Activated CD4-positive, alpha-beta T cell treated with anti-CD3 and anti-CD28 coated beads, Interleukin-2, amount 10 ng/mL, durations not matched to agents 7 days and 5 days (primary cell): Measurements from ENCODE around the gene NKPD1. TPM values are rescaled to one million over a fixed set of nuclear protein-coding genes. Genes with fewer than 3 reads are reported as not detected.

Source experiments
- CTCF ChIA-PET: fragments of 350-600 bp; sonication (Branson Sonifier 250); formaldehyde crosslinking; loops from one replicate; lab custom pipeline; 2021; ENCODE audit warnings: antibody characterized with exemption; lab: Charles Lee
- POLR2A ChIA-PET: fragments of 350-600 bp; sonication (Branson Sonifier 250); formaldehyde crosslinking; loops from one replicate; lab custom pipeline; 2021; ENCODE audit warnings: antibody characterized with exemption; lab: Charles Lee
- DNase-seq: peaks from one replicate; pipeline ENCODE4 v3.0.0-alpha.2; 2020
- H3K27ac Mint-ChIP-seq: one replicate; pipeline ENCODE4 v1.8.0; 2021; ENCODE audit warnings: mild to moderate bottlenecking, moderate library complexity, mixed read lengths
- H3K27me3 Mint-ChIP-seq: one replicate; pipeline ENCODE4 v1.8.0; 2021; ENCODE audit warnings: mixed read lengths
- H3K36me3 Mint-ChIP-seq: one replicate; pipeline ENCODE4 v1.8.0; 2021; ENCODE audit warnings: low read depth, mixed read lengths
- H3K4me1 Mint-ChIP-seq: one replicate; pipeline ENCODE4 v1.8.0; 2021; ENCODE audit warnings: mixed read lengths
- H3K4me3 Mint-ChIP-seq: one replicate; pipeline ENCODE4 v1.8.0; 2021; ENCODE audit warnings: mild to moderate bottlenecking, moderate library complexity, mixed read lengths
- H3K9me3 Mint-ChIP-seq: one replicate; pipeline ENCODE4 v1.8.0; 2021; ENCODE audit warnings: mixed read lengths
- total RNA-seq, 2 experiments: library from RNA; stranded (reverse); gene quantifications; one replicate each; pipeline ENCODE4 v1.2.3, GENCODE V29; 2021

NKPD1 gene
- total RNA-seq, 2 experiments from 2014 or later = 0.17 TPM; not detected in 1

- CTCF ChIA-PET = interaction anchor here (0.5 kb wide), 1 partner anchor 170 kb away, joined by 5 read pairs; no protein-coding TSS in a partner anchor
- Mint-ChIP-seq H3K36me3 (peaks cover 7% of the 10 kb centered on the region), H3K4me1 (peaks cover 4% of the 10 kb centered on the region), H3K27ac (peak overlapping the region; percentile 36), H3K27me3 (no peaks in the 10 kb centered on the region), H3K4me3 (no peak overlapping the region), H3K9me3 (no peaks in the 10 kb centered on the region)
- POLR2A ChIA-PET = no interaction called here
- no peak for DNase-seq
Measured at GRCh38 chr19:45140144-45140503, 20.7 kb downstream of the NKPD1 start.

DNA sequence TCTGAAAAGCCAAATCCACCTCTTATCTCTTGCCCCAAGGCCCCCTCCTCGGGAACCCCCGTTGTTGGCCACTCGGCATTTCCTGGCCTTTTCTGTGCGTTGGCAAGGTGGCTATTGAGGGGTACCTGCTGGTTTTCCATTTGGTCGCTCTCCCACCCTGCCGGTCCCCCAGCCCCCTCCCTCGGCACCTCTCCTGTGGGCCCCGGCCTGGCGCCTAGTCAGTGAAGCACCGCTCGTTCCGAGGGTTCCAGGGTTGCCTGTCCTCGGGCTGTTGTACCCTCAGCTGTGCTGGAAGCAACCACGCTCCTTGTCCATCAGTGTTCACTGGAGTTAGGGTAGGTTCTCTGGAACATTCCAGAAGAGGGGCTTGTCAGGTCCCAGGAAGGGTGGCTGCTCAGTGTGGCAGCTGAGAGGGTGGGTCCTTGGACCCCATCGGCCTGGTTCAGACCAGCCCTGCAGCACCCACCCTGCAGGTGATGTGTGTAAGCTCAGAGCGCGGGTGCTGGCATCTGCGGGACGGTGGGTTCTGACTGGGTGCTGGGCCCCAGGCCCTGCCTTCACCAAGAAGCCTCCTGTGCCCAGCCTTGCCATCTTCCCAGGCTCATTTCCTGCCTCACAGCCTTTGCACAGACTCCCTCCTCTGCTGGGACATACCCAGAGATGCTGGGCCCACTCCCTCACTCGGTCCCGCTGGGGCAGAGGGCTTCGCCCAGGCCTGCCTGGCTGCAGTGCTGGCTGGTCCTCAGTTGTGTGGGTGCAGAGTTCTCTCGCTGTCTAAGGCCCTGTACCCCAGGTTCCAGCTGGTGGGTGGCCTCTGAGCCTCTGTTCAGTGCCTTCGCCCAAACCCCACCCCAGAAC is 21.3 kb downstream of the NKPD1 start:
- Mint-ChIP-seq H3K27ac (no peak overlapping the region), H3K27me3 (no peaks in the 10 kb centered on the region), H3K4me3 (no peak overlapping the region), H3K4me1 (peaks cover 4% of the 10 kb centered on the region), H3K9me3 (no peaks in the 10 kb centered on the region), H3K36me3 (peaks cover 7% of the 10 kb centered on the region)
- ChIA-PET POLR2A (no interaction called here), CTCF (no interaction called here)
- no peak for DNase-seq

GRCh38 chr19:45138303-45138751 is 22.5 kb downstream of the NKPD1 start:
- no peak overlapping the region for H3K27ac Mint-ChIP-seq
- H3K36me3 Mint-ChIP-seq = peaks cover 7% of the 10 kb centered on the region
- CTCF ChIA-PET = interaction anchor here (0.6 kb wide), 1 partner anchor 9 kb away, joined by 5 read pairs; no protein-coding TSS in a partner anchor
- H3K4me1 Mint-ChIP-seq = peaks cover 4% of the 10 kb centered on the region
- no peaks in the 10 kb centered on the region for H3K27me3 Mint-ChIP-seq
- DNase-seq = no peak
- POLR2A ChIA-PET = no interaction called here
- no peak overlapping the region for H3K4me3 Mint-ChIP-seq
- no peaks in the 10 kb centered on the region for H3K9me3 Mint-ChIP-seq

GRCh38 chr19:45137179-45137761 is 23.5 kb downstream of the NKPD1 start:
- Mint-ChIP-seq H3K4me1 (peaks cover 4% of the 10 kb centered on the region), H3K27me3 (no peaks in the 10 kb centered on the region), H3K9me3 (no peaks in the 10 kb centered on the region), H3K27ac (no peak overlapping the region), H3K4me3 (no peak overlapping the region), H3K36me3 (peaks cover 2% of the 10 kb centered on the region)
- ChIA-PET CTCF (interaction anchor here (0.7 kb wide), 1 partner anchor 1485 kb away, joined by 5 read pairs; no protein-coding TSS in a partner anchor), POLR2A (no interaction called here)
- DNase-seq = no peak

- H3K27ac Mint-ChIP-seq = no peak overlapping the region
- POLR2A ChIA-PET = interaction anchor here (0.6 kb wide), 1 partner anchor 29 kb away, joined by 3 read pairs; no protein-coding TSS in a partner anchor
Measured at GRCh38 chr19:45136507-45137178, 24.1 kb downstream of the NKPD1 start.

GRCh38 chr19:45135176-45135885 is 25.5 kb downstream of the NKPD1 start:
- CTCF ChIA-PET = interaction anchor here (1.6 kb wide), 1 partner anchor 17 kb away, joined by 6 read pairs; no protein-coding TSS in a partner anchor
- DNase-seq = no peak
- H3K4me1 Mint-ChIP-seq = peaks cover 11% of the 10 kb centered on the region
- H3K36me3 Mint-ChIP-seq = no peaks in the 10 kb centered on the region
- H3K27me3 Mint-ChIP-seq = no peaks in the 10 kb centered on the region
- H3K9me3 Mint-ChIP-seq = no peaks in the 10 kb centered on the region
- no peak overlapping the region for H3K4me3 Mint-ChIP-seq
- no peak overlapping the region for H3K27ac Mint-ChIP-seq
- POLR2A ChIA-PET = no interaction called here

More at GRCh38 chr19:45136507-45137178, 24.1 kb downstream of the NKPD1 start:
- DNase-seq = no peak
- CTCF ChIA-PET = interaction anchor here (0.7 to 1.6 kb wide), 2 partner anchors 19 to 1485 kb away, joined by 5 to 6 read pairs; no protein-coding TSS in a partner anchor
- peaks cover 2% of the 10 kb centered on the region for H3K36me3 Mint-ChIP-seq
- no peaks in the 10 kb centered on the region for H3K9me3 Mint-ChIP-seq
- no peak overlapping the region for H3K4me3 Mint-ChIP-seq
- H3K27me3 Mint-ChIP-seq = no peaks in the 10 kb centered on the region
- peaks cover 4% of the 10 kb centered on the region for H3K4me1 Mint-ChIP-seq

DNA sequence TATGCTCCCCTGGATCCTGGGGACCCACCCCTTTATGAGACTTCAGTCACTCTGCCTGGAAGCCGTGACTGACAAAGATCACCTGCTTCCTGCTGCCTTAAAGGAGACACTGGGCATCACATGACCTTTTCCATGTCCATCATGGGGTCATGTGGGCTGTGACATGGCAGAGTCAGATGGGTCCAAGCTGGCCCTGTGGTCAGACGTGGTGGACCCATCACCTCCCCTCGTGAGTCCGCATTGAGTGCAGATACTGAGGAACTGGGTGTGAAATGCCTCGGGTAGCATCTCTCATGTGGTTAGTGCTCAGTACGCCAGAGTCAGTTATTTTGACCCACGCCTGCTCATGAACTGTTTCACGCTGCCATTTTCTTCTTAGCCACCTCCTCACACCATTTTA is 27.1 kb downstream of the NKPD1 start:
- no peak overlapping the region for H3K27ac Mint-ChIP-seq
- no peak overlapping the region for H3K4me3 Mint-ChIP-seq
- CTCF ChIA-PET = no interaction called here
- DNase-seq = no peak
- no peaks in the 10 kb centered on the region for H3K36me3 Mint-ChIP-seq
- no peaks in the 10 kb centered on the region for H3K9me3 Mint-ChIP-seq
- POLR2A ChIA-PET = no interaction called here
- peaks cover 11% of the 10 kb centered on the region for H3K4me1 Mint-ChIP-seq
- H3K27me3 Mint-ChIP-seq = no peaks in the 10 kb centered on the region

DNA sequence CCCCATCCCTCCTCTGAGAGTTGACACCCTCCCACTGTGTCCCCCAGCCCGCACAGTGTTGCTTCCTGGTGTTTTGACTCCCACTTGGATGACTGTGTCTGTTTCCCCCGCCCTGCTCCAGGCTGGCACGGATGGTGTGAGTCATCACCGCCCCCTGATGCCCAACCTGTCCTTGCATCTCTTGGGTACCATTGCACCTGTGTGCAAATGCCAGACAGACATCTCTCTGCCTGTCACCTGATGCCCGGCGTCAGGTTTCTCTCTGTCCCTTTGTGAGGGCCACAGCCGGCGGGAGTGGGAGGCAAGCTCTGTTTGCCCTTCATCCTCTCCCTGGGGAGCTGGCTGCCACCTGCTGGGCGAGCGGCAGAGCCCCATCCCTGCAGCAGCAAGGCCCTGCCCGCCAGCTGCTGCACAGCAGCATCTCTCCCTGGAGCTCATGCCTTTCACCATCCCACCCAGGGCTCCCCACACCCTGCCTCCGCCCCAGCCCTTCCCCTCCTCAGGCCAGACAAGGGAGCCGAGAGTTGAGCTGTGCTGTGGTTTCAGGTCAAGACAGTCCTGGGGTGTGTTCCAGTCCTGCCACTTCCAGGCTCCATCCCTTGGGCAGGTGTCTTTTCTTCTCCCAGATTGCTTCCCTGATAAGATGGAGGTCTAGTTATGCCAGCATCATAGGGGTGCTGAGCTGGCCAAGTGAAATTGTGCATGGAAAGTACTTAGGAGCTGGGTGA is 29.7 kb downstream of the NKPD1 start:
- CTCF ChIA-PET = no interaction called here
- no peak for DNase-seq
- Mint-ChIP-seq H3K36me3 (no peaks in the 10 kb centered on the region), H3K27me3 (no peaks in the 10 kb centered on the region), H3K4me3 (no peak overlapping the region), H3K9me3 (no peaks in the 10 kb centered on the region), H3K27ac (no peak overlapping the region), H3K4me1 (peaks cover 11% of the 10 kb centered on the region)
- POLR2A ChIA-PET = no interaction called here

DNA sequence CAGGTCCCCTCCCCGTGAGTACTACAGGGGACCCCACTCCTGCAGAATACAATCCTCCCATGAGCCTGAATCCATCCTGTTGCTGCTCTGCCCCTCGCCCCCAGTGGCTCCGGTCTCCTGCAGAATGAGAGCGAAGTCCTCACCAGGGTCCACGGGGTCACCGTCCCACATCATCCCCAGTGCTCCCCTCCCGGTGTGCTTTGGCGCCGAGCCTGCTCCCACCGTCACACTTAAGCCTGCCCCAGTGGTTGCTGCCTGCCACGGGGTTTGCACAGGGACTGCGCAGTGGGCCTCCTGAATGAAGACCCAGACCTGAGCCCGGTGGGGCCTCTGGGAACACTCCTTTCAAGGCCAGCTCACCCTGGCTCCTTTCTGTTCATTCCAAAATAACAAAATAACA is 30.5 kb downstream of the NKPD1 start:
- CTCF ChIA-PET = no interaction called here

DNA sequence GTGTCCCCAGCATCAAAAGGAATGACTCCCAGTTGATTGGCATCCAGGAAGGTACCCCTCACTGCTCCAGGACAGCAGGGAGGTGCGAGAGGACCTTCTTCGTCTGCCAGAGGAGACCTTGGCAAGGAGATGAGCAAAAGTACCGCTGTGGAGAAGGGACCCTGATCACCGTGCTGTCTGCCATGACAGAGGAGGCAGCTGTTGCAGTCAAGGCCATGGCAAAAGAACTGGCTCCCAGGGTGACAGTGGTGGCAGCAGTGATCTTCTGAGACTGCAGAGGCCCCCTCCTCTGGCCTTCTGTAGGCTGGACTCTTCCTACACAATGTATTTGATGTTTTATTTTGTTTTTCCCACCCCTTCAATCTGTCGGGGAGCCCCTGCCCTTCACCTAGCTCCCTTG is 32.0 kb downstream of the NKPD1 start:
- no peaks in the 10 kb centered on the region for H3K9me3 Mint-ChIP-seq
- H3K27me3 Mint-ChIP-seq = no peaks in the 10 kb centered on the region
- H3K36me3 Mint-ChIP-seq = no peaks in the 10 kb centered on the region
- no peak overlapping the region for H3K27ac Mint-ChIP-seq
- peaks cover 15% of the 10 kb centered on the region for H3K4me1 Mint-ChIP-seq
- CTCF ChIA-PET = no interaction called here
- H3K4me3 Mint-ChIP-seq = no peak overlapping the region
- POLR2A ChIA-PET = no interaction called here
- DNase-seq = no peak

More for the DNA sequence above, 30.5 kb downstream of the NKPD1 start:
- Mint-ChIP-seq H3K27ac (no peak overlapping the region), H3K4me3 (no peak overlapping the region), H3K4me1 (peaks cover 14% of the 10 kb centered on the region), H3K27me3 (no peaks in the 10 kb centered on the region), H3K9me3 (no peaks in the 10 kb centered on the region), H3K36me3 (no peaks in the 10 kb centered on the region)
- POLR2A ChIA-PET = no interaction called here
- DNase-seq = no peak

DNA sequence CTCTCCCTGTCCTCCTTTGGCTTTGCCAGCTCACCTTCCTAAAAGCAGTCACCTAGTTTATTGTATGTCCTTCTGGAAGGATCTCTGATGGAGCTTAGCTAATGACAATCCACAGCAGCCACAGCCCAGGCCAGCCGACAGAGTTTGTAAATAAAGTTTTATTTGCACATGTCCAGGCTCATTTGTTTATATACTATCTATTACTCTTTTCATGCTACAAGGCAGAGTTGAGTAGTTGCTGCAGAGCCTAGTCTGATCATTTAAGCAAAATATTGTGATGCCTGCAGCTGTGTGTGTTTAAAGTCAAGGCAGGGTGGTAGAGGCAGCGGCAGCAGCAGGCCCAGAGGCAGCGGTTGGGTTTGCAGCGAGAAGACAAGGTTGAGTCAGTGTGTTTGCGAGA is 32.6 kb downstream of the NKPD1 start:
- Mint-ChIP-seq H3K4me3 (no peak overlapping the region), H3K4me1 (peaks cover 15% of the 10 kb centered on the region), H3K27me3 (no peaks in the 10 kb centered on the region), H3K9me3 (no peaks in the 10 kb centered on the region), H3K36me3 (no peaks in the 10 kb centered on the region), H3K27ac (no peak overlapping the region)
- CTCF ChIA-PET = no interaction called here
- POLR2A ChIA-PET = no interaction called here
- DNase-seq = no peak

DNA sequence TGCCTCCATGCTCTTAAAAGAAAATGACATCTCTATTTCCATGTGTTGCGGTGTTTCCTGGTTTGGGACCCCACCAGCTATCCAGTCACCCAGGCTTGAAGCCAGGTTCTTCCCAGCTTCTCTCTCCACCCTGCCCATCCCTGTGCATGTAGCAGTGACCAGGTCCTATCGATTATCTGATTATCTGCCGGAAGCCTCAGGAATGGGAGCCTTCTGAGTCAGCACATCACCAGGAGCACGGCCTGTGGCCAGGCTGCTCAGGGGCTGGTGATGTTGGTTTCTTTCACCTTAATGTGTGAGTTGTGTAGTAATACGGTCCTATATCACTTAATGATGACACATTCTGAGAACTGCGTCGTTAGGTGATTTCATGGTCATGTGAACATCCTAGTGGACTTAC is 34.1 kb downstream of the NKPD1 start:
- H3K4me1 Mint-ChIP-seq = peaks cover 24% of the 10 kb centered on the region
- no peak overlapping the region for H3K4me3 Mint-ChIP-seq
- no peak overlapping the region for H3K27ac Mint-ChIP-seq
- CTCF ChIA-PET = interaction anchor here (0.9 to 2.4 kb wide), 3 partner anchors 12 to 35 kb away, joined by 3 to 10 read pairs (median 4); no protein-coding TSS in a partner anchor
- no peaks in the 10 kb centered on the region for H3K9me3 Mint-ChIP-seq
- H3K27me3 Mint-ChIP-seq = no peaks in the 10 kb centered on the region
- POLR2A ChIA-PET = no interaction called here
- H3K36me3 Mint-ChIP-seq = no peaks in the 10 kb centered on the region
- DNase-seq = no peak
